Activated CD4-positive, alpha-beta T cell treated with anti-CD3 and anti-CD28 coated beads for 24 hours (primary cell): ENCODE results near the gene CHD9NB.

Experiments used
- DNase-seq, 2 donors: peaks; one replicate each; pipeline ENCODE4 v3.0.0-alpha.2; 2020; ENCODE audit warnings: low read depth in 2 of 2

The CHD9NB gene

GRCh38 chr16:53052519-53053501 lies at the start of gene CHD9NB:
Gene CHD9NB (minus strand): TSS chr16:53052897. CDS start chr16:53044158, 8,739 bp downstream.
- DNase-seq: no peak

DNA sequence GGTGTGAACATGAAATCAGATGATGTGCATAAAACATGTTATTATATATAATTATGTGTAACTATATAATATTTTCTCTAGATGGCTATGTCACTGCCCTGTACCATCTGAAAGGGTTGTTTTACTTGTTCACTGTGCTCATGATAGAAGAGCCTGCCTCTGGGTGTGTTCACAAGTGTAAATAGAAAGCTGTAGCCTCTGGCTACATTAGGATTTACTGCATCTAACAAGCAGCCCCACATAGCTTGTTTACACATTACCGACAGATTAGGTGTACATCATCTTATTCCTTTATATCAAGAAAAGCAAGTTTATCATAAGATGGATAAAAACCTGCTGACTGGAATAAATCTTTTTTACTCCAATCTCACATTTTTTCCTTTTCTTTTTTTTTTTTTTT lies 48.2 kb upstream of the CHD9NB start:
- no peak for DNase-seq

DNA sequence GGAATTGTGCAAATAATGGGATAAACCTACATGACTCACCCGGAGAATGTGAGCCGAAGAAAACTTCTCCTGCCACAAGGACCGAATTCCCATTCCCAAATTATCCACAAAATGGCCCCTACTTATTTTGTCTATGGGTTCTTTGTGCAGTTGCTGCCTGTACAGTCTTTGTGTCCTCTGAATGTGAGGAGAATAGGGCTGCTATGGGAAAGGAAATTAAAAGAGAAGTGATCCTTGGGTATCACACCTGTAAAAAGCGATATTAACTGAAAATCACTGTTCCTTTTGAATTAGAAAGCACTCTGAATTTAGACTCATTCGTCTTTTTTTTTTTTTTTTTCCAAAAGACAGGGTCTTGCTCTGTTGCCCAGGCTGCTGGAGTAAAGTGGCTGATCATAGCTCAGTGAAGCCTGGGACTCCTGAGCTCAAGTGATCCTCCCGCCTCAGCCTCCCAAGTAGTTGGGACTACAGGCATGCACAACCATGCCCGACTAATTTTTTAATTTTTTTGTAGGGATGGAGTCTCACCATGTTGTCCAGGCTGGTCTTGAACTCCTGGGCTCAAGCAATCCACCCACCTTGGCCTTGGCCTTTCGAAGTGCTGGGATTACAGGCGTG lies 47.5 kb upstream of the CHD9NB start:
- DNase-seq: no peak

GRCh38 chr16:53099318-53100130 lies 46.8 kb upstream of the CHD9NB start:
- DNase-seq: peak; percentile 14 to 28

GRCh38 chr16:53098526-53099317 lies 46.0 kb upstream of the CHD9NB start:
- DNase-seq: no peak

DNA sequence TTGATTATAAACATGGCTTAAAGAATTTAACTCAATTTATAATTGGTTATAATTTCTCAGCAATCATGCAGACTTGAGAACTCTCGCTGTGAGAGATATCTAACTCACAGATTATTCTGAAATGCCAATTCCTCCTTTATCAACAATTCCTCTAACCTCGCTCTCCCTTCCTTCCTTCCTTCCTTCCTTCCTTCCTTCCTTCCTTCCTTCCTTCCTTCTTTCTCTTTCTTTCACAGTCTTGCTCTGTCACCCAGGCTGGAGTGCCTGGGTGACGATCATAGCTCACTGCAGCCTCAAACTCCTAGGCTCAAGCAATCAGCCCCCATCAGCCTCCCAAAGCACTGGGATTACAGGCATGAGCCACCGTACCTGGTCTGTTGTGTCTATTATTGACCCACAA lies 44.5 kb upstream of the CHD9NB start:
- no peak for DNase-seq

GRCh38 chr16:53094013-53094630 lies 41.4 kb upstream of the CHD9NB start:
- no peak for DNase-seq

GRCh38 chr16:53093162-53093744 lies 40.6 kb upstream of the CHD9NB start:
- DNase-seq: no peak

GRCh38 chr16:53092284-53092683 lies 39.6 kb upstream of the CHD9NB start:
- DNase-seq: no peak

GRCh38 chr16:53091466-53092211 lies 38.9 kb upstream of the CHD9NB start:
- no peak for DNase-seq

- no peak for DNase-seq
Measured at GRCh38 chr16:53090591-53091411, 38.1 kb upstream of the CHD9NB start.

DNA sequence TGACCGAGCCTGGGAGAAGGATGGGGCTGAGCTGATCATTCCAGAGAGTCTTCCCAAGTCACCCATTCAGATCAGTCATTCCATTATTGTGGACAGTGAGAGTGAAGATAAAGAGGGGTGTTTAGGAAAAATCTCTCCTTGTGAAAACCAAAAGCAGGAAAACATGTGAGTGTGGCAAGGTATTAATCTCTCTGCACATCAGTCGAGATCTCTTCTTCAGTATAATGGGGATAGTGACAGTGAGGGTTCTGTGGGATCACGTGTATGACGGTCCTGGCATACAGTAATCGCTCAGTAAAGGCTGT lies 37.5 kb upstream of the CHD9NB start:
- no peak for DNase-seq

- no peak for DNase-seq
Measured at GRCh38 chr16:53089434-53090285, 37.0 kb upstream of the CHD9NB start.

GRCh38 chr16:53087101-53087500 lies 34.4 kb upstream of the CHD9NB start:
- DNase-seq: no peak

DNA sequence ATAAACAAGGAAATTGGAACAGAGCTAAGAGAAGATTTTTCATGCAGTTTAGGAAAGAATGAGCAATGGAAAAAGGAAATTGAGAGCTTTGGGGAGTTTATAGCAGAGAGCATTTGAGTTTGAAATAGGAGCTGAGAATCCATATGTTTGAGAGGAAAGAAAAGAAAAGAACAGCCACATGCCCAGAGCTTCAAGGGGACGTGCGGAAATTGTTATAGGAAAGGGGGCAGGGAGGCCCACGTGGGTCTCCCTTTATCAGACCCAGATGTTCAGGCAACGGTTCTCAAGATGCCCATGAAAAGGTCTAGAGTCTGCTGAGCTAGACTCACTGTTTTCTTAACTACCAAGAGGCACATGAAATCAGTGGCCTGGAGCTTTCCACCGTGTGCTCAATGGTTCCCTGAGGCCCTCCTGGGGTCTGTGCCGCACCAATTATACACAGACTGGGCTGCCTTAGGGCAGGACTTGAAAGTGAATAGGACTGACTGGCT lies 33.3 kb upstream of the CHD9NB start:
- DNase-seq: no peak

DNA sequence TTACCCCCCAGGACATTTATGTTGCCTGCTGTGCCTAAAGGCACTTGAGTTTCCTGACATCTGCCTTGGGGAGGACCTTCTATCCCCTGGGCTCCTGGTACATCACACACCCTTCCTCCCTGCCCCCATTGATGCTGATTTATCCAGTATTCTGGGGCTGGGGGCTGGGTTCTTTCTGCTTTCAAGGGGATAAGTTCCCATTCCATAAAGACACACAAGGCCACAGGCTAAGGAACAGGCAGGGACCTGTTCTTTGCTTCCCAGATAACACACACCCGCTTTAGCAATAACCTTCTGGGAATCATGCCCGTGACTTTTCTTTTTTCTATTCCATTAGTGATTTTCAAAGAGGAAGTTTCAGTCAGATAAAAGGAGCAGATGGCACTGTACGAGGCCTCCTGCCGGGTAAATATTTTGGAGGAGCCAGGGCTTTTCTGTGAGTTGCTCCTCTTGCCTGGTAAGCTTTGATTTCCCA lies 32.7 kb upstream of the CHD9NB start:
- DNase-seq: no peak

GRCh38 chr16:53084746-53085334 lies 32.1 kb upstream of the CHD9NB start:
- DNase-seq: no peak
